ENCODE results near the gene PLXNA2.

Gene PLXNA2

DNA sequence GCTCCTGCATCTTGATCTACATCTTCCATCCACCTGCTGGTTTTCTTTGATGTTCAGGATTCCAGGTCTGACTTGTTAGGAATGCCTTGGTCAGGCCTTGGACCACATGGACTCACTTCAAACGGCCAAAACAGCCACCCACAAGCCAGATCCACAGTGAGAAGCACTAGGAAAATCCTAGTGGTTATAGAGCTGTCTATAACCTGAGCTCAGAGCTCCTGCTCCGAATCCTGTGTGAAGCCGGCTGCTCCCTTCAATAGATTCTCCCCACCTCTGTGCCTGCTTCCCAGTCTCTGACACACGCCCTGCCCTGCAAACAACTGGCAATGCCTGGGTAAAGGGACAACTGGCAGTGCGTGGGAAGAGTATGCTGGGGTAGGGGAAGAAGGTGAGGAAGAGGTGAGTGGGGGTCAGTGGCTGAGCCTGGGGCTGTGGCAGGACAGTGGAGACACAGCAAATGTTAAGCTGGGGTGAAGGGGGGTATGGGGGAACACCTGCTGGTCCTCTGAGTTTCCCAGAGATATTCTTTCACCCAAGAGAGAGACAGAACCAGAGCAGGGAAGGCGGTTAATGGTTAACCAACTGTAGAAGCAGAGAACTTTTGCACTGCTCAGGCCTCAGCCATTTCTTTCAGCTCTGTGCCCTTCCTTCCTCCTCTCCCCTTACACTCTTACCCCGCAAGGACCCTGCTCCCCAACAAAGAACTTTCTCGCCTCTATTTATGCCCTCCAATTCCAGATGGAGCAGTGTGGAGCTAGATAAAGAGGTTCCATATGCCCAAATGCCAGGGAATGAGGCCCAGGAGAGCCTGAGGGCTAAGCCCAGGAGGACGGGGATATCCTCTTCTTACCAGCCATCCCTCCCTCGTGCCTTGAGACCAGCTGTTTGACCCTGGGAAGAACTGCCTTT is 4.5 kb downstream of the PLXNA2 start:
- no peak for DNase-seq

DNA sequence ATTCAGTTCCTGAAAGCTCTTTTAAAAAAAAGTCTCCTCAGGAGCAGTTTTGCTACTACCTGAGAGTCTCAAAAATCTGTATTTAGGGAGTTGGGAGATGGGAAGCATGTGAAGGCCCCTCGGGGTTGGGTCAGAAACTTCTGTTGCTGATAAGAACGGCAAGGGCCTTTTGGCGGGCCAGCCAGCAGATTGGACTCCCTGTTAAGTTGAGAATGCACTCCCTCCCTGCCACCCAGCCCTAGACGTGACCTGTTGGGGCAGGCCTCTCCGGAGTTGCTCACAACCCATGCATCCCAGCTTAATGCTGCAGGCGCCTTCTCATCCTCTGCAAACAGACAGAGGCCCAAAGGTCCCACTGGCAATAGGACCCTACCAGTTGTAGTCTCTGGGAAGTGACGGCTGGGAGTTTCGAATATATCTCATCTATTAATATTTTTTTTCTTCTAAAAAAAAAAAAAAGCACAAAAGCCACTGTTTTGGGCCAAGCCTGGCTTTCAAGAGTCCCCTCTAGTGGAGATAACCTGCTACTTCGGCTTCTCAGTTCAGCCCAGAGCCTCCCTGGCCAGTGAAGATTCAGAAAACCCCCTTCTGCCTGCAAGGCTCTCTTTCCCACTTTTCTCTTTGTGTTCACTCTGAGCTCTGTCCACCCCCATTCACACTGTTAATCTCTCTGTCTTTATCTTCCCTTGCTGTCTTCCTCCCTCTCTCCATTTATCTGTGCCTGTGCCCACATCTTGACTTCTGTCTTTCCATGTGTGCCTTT is 5.3 kb downstream of the PLXNA2 start:
- DNase-seq: peak in 1 of 2 donors; percentile 8

DNA sequence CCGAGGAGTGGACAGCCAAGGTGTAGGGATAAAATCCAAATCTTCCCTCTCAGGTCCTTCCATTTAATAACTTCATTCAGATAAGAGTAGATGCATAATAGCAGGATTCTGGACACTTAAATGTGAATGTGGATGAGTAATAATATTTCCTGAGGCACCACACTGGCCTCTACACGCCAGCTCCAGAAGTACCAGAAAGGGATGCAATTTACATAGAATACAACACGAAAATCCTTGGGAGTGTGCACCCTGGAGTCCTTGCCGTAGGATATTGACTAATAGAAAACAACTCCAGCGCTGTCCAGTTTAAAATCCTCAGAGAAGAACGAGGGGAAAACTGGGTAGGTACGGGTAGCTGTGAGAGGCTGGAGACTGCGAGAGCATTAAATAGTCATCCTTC is 6.9 kb downstream of the PLXNA2 start:
- no peak for DNase-seq

DNA sequence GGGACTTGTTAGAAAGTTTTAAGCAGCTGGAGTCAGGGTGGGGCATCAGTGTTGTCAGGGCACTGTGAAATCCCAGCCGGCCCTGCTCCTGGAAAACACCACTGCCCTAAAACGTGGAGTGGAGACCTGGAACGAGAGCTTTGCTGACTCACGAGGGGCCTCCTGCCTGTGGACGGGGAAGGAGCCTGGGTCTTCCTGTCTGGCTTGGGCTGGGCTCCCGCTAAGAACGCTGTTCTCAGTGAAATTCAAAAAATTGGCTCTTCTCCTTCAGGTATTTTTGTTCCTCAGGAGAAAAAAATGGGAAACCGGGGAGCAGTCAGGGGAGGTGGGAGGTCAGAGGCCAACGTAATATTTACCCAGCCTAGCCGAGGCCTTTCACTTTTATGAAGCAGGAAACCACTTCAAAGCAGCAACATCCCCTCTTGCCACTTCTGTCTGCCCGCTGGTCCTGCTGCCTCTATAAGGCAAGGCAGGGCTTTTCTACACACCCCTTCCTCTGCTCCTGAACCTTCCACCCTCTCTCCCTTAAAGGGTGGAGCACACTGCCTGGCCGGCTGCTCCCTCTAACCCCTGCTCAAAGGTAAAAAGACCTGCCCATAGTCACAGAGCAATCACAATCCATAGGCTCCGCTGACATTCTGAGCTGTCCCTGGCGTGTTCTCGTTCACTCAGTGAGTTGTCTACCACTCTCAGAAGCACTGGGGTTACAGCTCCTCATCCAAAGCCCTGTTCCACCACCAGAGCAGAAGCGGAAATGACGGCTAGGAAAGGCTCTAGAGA is 8.0 kb downstream of the PLXNA2 start:
- peak in 1 of 2 donors; percentile 2 for DNase-seq

DNA sequence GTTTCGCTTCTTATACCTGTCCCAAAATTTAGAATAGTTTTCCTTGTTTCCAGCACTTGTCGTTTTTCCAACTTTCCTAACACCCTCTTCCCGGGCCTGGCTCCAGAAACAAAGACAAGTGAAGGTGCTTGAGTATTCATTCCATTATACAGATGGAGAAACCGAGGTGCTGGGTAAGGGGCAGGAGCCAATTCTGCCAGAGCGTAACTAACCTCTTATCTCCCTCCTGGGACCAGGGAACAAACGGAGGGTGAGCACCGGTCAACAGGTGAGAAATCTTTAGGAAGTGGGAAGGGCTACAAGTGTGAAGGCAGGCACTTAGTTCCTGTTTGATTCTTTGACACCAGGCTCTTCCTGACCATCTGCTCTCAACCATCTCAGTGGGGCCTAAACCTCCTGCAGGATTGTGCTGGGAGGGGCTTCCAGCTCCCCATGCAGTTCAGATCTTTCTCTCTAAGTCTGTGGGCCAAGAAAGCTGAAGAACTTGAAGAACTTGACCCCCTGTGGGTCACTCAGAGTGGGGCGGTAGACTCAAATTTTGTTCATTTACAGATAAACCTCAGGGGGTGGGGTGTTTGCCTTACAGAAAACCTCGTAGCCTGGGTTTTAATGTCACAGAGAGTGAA is 8.7 kb downstream of the PLXNA2 start:
- no peak for DNase-seq

DNA sequence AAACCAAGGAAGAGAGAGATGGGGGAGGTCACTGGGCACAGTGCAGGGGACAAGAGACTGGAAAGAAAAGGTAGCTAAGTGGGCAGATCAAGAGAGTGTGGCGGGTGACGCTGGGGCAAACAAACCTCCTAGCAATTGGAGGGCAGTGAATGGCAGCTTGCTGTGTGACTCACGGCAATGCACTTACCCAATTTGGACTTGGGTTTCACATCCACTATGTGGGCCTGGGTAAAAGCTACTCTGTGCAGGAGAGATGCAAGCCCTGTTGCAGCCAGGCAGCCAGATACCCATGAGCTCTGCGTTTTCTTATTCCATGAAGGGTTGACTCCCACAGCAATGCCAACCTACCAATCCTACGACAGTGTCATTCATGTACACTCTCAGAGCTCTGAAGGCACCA is 9.5 kb downstream of the PLXNA2 start:
- DNase-seq: no peak

DNA sequence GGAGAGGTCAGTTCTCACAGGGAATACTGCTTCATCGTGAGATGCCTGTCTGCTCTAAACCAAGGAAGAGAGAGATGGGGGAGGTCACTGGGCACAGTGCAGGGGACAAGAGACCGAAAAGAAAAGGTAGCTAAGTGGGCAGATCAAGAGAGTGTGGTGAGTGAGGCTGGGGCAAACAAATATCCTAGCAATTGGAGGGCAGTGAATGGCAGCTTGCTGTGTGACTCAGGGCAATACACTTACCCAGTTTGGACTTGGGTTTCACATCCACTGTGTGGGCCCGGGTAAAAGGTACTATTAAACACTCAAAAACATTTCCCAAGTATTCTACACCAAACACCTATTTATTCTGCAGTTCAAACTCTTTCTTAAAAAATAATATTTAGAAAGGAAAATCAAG is 10.2 kb downstream of the PLXNA2 start:
- no peak for DNase-seq

DNA sequence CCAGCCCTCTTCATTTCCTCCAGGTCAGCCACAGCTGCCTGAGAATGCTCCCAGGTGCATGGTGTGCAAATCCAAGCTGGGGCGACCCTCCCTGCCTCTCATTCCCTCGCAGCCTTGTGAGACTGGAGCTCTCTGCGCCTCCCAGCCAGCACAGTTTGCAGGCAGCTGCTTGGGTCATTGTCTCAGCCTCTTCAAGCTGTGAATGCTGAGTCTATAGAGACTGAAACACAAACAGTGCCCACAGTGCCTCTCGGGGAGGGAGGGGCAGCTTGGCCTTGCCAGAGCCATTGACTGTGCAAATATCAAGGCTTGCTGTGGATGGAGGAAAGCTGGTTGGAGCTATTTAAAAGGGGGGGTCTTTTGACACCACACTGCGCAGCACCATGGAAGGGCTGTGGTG is 10.6 kb downstream of the PLXNA2 start:
- DNase-seq: no peak

DNA sequence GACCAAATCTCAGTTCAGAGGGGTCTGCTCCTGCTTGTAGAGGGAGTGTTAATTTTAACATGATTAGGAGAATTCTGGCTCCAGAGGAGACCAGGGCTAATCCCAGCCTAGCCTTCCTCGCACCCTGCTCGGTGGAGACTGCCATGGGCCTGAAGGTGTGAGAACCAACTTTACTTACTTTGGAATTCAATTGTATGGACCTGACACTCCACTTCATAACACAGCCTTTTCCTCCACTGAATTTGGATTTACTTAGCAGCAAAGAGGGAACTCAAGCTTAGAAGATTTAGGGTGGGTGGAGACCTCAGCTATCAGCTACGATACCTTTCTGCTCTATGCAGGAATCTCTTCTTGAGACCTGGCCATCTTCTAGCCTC is 11.5 kb downstream of the PLXNA2 start:
- DNase-seq: no peak

DNA sequence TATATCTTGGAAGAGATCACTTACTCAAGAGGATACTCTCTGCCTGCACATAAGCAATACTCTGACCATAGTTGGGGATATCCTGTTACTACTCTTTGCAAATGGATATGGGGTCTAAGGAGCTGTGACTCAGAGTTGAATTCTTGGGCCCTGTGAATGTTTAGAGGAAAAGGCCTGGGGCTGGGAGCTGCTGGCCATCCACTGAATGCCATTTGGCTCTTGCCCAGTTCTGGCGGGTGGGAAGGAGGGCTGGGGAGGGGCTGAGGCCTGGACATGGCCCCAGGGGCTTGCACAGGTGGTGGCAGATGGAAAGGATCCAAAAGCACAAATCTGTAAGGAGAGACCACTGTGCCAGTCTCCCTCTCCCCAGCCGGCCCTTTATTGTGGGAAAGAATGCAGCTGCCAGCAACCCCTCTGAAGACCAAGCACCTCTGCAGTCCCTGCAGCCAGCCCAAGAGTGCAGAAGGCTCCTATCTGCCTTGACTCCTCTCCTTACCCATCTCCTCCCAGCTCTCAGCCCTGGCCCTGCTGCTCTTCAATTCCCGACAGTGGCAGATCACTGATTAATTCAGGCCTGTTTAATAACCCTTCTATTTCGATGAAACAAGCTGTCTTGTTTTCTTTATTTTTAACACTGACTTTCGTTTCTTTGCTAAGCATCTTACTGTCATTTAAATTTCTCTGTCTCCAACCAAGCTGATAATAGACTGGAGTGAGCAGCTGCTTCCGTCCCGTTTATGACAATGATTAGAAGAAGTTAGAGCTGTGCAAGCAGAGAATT is 12.1 kb downstream of the PLXNA2 start:
- no peak for DNase-seq

DNA sequence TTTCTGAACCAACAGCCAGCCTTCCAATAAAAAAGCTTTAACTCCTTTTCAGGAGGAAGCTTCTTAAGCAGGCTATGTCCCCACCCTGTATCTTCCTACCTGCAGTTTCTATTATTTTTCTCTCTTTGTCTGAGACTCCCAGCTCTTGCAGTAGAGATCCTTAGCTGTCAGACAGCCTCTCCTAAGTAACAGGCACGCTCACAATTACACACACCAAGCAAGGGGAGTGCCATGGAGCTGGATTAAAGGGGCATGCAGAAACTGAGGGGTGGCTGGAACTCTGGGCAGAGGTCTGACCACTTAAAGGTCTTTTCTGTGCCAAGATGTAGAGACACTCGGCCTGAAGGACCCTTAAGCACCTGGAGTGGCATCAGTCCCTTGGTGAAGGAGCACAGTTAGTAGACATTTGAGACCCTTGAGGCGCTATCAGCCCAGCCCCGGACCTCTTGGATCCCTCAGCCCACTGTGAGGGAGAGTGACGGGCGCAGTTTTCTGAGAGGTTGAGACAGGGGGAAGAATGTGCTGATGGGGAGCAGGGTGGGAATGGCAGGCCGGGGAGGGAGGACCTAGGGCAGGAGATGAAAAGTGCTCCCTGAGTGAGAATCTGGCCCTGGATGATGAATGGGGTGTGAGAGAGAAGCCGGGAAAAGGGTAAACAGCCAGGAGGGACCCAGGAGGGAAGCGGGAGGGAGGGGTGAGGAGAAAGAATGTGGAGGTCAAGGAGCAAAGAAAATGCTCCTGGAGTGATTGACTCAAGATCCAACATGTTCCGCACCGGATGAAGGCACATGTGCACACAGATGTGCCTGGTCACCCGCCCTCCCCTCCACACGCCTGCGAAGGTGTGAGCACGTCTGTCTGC is 13.3 kb downstream of the PLXNA2 start:
- no peak for DNase-seq

DNA sequence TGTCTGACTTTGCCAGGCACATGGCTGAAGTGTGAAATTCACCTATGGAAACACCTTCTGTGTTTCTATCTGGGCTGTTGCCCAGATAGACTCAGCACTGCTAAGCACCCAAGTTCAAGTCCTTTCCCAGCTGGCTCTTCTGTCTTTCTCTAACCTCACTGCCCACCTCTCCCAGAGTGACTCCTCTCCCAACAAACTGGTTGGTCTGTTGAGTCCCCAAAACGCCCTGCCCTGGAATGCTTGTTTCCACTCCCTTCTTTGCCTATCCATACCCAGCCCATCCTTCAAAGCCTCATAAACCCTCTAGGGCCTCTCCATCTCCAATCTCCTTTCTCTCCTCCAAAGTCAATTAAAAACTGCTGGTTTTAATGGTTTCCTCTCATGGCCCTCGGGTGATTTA is 15.6 kb downstream of the PLXNA2 start:
- no peak for DNase-seq

DNA sequence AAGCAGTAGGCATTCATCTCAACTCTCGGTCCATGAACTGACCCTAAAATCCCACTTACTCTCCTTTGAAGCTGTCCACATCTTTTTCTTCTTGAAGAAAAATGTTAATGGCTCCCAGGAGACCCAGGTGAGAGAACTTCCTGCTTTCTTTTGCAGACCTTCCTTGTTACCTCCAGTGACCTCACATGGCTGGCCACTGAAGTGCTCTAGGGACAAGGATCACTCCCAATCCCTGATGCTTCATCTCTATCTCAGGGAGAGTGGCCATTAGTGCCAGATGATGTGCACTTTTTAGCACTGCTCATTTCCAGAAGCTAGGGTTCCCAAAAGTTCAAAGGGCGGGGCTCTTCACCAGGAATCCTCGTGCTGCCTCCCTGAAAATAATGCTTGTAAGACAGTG is 16.2 kb downstream of the PLXNA2 start:
- DNase-seq: no peak

DNA sequence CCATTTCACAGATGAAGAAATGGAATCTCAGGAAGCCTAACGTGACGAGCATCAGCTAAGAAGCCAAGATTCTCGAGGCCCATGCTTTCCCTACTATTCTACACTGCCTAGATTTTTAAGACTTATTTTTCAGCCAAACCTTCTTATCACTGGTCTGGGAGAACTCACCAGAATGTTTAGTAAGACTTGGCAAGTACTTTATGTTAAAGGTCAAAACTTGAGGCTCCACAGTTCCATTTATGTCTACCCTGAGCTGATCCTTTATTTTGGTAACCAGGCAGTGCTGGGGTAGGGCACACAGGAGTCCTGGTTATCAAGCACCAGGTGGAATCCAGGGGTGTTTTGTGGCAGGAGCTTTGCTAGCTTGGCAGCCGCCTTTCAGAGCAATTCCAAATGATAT is 16.8 kb downstream of the PLXNA2 start:
- no peak for DNase-seq

DNA sequence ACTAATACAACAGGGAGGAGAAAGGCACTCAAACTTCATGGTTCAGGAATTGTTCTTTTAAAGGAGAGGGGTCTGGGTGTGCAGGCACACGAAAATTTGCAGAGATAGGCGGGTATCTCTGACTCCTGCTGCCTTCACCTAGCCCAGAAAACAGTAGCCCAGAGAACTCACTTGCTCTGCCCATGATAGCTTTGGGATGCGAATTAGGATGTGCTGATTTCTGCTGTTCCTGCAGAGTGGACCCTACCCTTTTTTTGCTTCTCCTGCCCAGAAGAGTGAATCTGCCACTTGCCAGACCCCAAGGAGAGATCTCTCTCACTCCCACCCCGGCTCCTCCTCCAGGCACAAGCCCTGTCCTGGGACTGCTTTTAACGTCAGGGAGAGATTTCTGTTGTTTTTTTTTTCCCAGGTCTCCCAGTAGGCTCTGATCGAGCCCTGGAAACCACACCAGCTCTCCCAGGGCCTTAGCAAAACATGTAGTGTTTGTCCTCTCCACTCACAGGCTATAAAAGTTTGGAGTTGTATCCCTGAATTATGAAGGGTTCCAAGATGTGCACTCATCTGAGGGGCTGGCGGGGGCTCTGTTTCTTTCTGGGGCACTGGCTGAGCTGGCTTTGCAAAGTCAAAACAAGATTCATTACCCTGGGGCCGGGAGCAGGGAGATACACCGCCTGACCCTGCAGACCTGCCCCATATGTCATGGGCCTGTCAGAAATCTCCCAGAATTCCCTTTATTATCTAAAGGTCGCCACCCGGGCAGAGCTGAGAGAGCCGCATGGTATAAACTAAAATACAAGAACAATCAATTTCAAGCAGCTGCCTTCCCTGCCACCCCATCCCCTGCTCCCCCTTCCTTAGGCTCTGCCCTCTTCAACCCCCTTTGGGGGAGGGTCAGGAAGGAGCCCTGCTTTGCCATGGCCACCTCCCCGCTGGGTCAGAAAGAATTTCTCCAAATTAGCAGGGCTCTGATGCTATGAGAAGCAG is 17.9 kb downstream of the PLXNA2 start:
- no peak for DNase-seq

DNA sequence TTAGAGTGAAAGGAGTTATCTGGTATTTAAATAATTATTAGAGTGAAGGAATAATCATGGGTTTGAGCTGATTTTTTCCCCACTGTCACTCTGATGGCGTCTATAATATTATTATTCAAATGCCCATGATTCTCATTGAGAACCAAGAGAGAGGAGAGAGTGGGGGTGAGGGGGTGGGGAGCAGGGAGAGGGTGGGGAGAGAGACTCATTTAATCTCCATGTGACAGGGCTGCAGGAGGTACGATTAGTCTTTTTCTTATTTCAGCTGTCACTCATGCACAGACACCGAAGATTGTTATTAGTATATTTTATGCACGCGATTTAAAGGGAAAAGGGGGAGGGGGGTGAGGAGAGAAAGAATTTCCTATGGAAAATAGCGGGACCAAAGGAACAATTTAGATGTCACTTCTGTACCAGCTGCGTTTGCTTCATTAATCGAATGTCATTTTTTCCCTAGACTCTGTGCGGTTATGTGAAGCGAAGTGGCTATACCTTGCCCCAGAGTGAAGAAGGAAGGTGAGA is 19.9 kb downstream of the PLXNA2 start:
- DNase-seq: no peak

DNA sequence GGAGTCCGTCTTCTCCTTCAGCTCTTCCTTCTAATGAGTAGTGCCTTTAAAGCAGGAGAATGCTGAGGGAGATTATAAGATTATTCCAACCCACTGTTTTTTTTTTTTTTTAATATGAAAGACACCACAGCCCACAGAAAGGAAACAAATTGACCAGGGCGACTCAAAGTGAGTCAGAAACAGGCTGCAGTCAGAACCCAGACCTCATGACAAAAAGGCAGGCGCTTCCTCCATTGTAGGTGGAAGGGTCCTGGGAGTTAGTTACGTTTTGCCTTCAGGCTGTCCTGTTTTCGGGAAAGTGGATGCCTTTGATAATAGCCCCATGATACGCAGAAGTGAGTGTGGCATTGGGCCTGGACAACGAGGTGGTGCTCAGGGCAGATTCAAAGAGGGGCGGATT is 21.0 kb downstream of the PLXNA2 start:
- no peak for DNase-seq

DNA sequence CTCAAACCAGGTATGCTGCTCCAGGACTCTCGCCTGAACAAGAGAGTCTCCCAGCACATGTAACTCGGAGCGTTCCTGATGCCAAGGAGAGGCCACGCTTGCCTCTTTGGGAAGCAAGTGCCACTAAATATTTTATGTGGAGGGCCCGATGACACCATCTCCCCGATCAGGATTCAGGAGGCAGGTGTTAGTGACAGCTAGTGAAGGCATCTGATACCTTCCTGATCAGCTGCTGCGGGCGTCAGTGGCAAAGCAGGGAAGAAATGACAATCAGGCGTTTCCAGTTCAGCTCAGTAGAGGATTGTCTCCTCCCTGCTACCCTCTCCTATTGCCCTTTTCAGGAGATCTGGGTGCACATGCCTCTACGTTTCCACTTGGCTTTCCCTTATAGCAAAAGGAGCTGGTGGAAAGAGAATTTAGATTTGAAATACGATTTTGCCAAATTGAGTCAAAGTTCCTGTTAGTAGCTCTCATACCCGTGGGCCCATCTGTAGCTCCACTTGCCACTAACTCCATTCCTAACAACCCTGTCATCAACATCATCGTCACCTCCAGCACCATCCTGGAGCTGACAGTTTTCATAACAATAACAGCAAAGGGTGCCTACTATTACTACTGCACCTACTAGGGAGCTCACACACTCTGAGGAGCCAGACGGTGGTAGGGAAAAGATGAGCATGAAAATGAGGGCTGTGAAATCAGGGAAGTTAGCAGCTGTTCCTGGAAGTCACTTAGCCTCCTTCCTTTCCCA is 21.6 kb downstream of the PLXNA2 start:
- DNase-seq: no peak

DNA sequence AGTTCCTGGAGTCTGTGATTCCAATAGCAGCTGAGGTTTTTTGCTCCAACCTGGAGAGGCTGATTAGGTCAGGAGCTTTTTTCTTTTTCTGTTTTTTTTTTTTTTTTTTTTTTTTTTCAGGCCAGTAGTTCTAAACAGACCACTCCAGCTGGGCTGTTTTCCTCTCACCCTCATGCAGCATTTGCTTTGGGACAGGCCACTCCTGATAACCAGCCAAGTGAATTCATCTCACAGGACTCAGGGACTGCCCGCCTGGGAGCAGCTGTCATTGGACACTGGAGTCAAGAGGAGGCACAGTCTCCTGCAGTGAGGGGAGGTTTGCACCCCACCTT is 22.9 kb downstream of the PLXNA2 start:
- DNase-seq: no peak

Measured in stimulated activated CD4-positive, alpha-beta T cell treated with anti-CD3 and anti-CD28 coated beads, Interleukin-2, amount 100 ng/mL, for 24 hours (primary cell).